Gastrocnemius medialis (tissue), 4 donors: ENCODE measurements around the gene CPM. TPM values are rescaled to one million over a fixed set of nuclear protein-coding genes. Genes with fewer than 3 reads are reported as not detected.

Experiments used
- ATAC-seq, 2 donors: fragments of 150-250 bp; one replicate each; pipeline ENCODE4 v1.9.1; 2016
- DNase-seq, 2 donors: peaks; one replicate each; pipeline ENCODE4 v3.0.0-alpha.2; 2019
- H3K27ac ChIP-seq, 4 donors: fragments of 200-600 bp; sonication (generic); 1 replicate in 1 of 4; 2 replicates in 3 of 4; pipeline ENCODE4 v1.5.1; 2016 to 2018; ENCODE audit warnings: mild to moderate bottlenecking in 2 of 4, moderate library complexity in 1 of 4
- H3K27me3 ChIP-seq, 3 donors: fragments of 200-600 bp; sonication (generic) in 2 of 3; 1 replicate in 1 of 3; 2 replicates in 2 of 3; pipeline versions ENCODE4 v1.5.1 to v1.6.0; 2016 to 2019; ENCODE audit warnings: mild to moderate bottlenecking in 1 of 3, moderate library complexity in 1 of 3
- H3K36me3 ChIP-seq, 2 donors: fragments of 200-600 bp; sonication (generic) in 1 of 2; one replicate each; pipeline ENCODE4 v1.5.1; 2017 to 2018
- H3K4me1 ChIP-seq, 2 donors: fragments of 200-600 bp; sonication (generic) in 1 of 2; one replicate each; pipeline ENCODE4 v1.5.1; 2016 to 2017; ENCODE audit warnings: mild to moderate bottlenecking in 2 of 2
- H3K4me3 ChIP-seq, 4 donors: fragments of 200-600 bp; sonication (generic) in 3 of 4; 1 replicate in 1 of 4; 2 replicates in 3 of 4; pipeline ENCODE4 v1.5.1; 2016 to 2019; ENCODE audit warnings: mild to moderate bottlenecking in 2 of 4
- H3K9me3 ChIP-seq, 3 donors: fragments of 200-600 bp; sonication (generic) in 2 of 3; 1 replicate in 1 of 3; 2 replicates in 2 of 3; pipeline ENCODE4 v1.5.1; 2016 to 2019
- POLR2A ChIP-seq, 2 donors: fragments of 450-650 bp; IDR thresholded peaks; one replicate each; pipeline ENCODE4 v1.6.1; 2017; ENCODE audit warnings: antibody characterized with exemption in 2 of 2, mild to moderate bottlenecking in 2 of 2, moderate library complexity in 2 of 2
- in situ Hi-C, 4 donors: fragments of 200-750 bp; cut with MboI; loops; one replicate each; pipeline versions ENCODE4 v1.15.0 to v1.8.0; 2017; ENCODE audit warnings: low sequenced_read_pairs in 4 of 4
- intact Hi-C: fragments of 100-400 bp; cut with DNase I; formaldehyde crosslinking; loops from one replicate; pipeline ENCODE4 v1.15.1; 2023; ENCODE audit warnings: low total_unique reads
- total RNA-seq, 4 donors: library from RNA; depleted of rRNA; stranded (reverse); fragments of >200 nt; gene quantifications; one replicate each; pipeline versions ENCODE4 v1.1.0 to v1.2.3, GENCODE V29; 2016
- TF ChIP-seq, protein P1 (sequence below), 5 experiments: fragments of 450-650 bp in 3 of 5; fragments of 200-600 bp in 2 of 5; sonication (generic) in 2 of 5; IDR thresholded peaks in 4 of 5; conservative IDR thresholded peaks in 1 of 5; 1 replicate in 4 of 5; 2 replicates in 1 of 5; pipeline ENCODE4 v1.5.1; 2016 to 2019; ENCODE audit warnings: antibody characterized with exemption in 5 of 5, mild to moderate bottlenecking in 3 of 5, moderate library complexity in 3 of 5

CPM gene
- total RNA-seq, 4 donors from 2014 or later = 12.9 to 78.4 (median 18.6) TPM

DNA sequence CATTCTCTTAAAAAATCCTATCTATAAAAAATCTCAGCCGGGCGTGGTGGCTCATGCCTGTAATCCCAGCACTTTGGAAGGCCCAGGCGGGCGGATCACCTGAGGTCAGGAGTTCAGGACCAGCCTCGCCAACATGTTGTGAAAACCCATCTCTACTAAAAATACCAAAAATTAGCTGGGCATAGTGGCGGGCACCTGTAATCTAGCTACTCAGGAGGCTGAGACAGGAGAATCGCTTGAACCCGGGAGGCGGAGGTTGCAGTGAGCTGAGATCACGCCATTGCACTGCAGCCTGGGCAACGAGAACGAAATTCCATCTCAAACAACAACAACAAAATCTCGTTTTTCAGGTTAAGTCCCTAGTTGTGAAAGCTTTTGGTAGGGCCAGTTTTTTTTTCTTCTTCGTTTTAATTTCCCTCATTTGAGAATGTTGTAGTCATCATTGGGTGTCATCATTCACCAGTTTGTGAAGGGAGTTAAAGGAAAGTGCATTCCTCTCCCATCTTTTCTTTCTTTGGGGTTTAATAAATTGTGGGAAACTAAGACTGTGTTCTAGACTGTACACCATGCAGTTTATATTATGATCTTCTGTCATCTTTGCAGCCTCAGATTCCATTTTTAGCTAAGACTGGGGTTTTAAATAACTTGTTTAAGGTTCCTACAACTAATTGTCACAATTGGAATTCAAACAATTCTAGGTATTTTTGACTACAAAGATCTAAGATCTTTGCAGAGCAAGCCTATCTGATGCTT is 101.0 kb downstream of the CPM start:
- intact Hi-C loops (no loop called here), in situ Hi-C loops (loop anchor here in 1 of 4 donors (25.0 kb wide), 1 partner anchor 755 kb away; the partner anchor contains the start of gene CCT2)
- no peak for TF ChIP-seq POLR2A (IDR thresholded peaks at IDR 0.05)
- TF ChIP-seq, protein P1, sequence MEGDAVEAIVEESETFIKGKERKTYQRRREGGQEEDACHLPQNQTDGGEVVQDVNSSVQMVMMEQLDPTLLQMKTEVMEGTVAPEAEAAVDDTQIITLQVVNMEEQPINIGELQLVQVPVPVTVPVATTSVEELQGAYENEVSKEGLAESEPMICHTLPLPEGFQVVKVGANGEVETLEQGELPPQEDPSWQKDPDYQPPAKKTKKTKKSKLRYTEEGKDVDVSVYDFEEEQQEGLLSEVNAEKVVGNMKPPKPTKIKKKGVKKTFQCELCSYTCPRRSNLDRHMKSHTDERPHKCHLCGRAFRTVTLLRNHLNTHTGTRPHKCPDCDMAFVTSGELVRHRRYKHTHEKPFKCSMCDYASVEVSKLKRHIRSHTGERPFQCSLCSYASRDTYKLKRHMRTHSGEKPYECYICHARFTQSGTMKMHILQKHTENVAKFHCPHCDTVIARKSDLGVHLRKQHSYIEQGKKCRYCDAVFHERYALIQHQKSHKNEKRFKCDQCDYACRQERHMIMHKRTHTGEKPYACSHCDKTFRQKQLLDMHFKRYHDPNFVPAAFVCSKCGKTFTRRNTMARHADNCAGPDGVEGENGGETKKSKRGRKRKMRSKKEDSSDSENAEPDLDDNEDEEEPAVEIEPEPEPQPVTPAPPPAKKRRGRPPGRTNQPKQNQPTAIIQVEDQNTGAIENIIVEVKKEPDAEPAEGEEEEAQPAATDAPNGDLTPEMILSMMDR (IDR thresholded peaks at IDR 0.05 in 4 of 5, conservative IDR thresholded peaks at IDR 0.05 in 1 of 5) = no peak
- Histone ChIP-seq H3K27ac (no peak overlapping the region), H3K36me3 (peaks cover 0 to 78% of the 10 kb centered on the region in 2 donors), H3K9me3 (no peaks in the 10 kb centered on the region), H3K4me1 (no peaks in the 10 kb centered on the region), H3K4me3 (no peak overlapping the region), H3K27me3 (no peaks in the 10 kb centered on the region)
- ATAC-seq (no peak), DNase-seq (no peak)

DNA sequence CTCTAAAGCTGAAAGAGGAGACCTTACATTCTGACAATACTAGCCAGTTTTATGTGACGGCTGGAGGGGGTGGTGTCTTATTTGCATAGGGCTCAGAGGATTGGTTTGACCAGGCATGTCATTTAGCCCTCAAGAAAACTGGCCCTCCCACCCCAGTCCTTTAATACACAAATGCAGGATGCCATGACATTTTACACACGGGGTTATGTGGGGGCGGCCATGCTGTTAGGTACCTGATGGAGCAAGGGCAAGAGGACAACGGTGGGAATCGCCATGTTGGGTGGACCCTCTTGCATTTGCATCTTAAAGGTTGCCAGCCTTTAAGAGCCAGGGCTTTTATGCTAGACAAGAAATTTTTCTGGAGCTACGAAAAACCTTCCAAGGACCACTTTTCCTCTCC is 101.7 kb downstream of the CPM start:
- no peak for DNase-seq
- Histone ChIP-seq H3K36me3 (peaks cover 0 to 78% of the 10 kb centered on the region in 2 donors), H3K9me3 (no peaks in the 10 kb centered on the region), H3K27ac (no peak overlapping the region), H3K27me3 (no peaks in the 10 kb centered on the region), H3K4me1 (no peaks in the 10 kb centered on the region), H3K4me3 (no peak overlapping the region)
- TF ChIP-seq, protein P1 (IDR thresholded peaks at IDR 0.05 in 4 of 5, conservative IDR thresholded peaks at IDR 0.05 in 1 of 5) = no peak
- no peak for TF ChIP-seq POLR2A (IDR thresholded peaks at IDR 0.05)
- ATAC-seq = no peak
- in situ Hi-C loops (loop anchor here in 1 of 4 donors (25.0 kb wide), 1 partner anchor 756 kb away; the partner anchor contains the start of gene CCT2), intact Hi-C loops (no loop called here)

DNA sequence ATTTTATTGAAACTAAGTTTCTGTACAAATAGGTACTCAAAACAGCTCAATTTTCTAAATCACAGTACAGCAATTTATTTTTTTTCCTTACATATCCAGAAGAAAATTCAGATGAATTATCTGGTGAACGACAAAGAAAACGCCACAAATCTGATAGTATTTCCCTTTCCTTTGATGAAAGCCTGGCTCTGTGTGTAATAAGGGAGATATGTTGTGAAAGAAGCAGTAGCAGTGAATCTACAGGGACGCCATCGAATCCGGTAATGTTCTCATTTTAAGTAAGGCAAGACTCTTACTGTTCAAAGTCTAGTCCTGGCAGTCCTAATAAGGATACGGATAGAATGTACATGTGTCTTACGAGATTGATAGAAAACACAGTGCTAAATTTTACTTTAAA is 104.3 kb downstream of the CPM start:
- H3K27me3 ChIP-seq = no peaks in the 10 kb centered on the region
- in situ Hi-C loops = loop anchor here in 1 of 4 donors (25.0 kb wide), 1 partner anchor 759 kb away; the partner anchor contains the start of gene CCT2
- no peak overlapping the region for H3K4me3 ChIP-seq
- TF ChIP-seq, protein P1 (IDR thresholded peaks at IDR 0.05 in 4 of 5, conservative IDR thresholded peaks at IDR 0.05 in 1 of 5) = no peak
- no peak for TF ChIP-seq POLR2A (IDR thresholded peaks at IDR 0.05)
- no peak for DNase-seq
- H3K36me3 ChIP-seq = peaks cover 0 to 86% of the 10 kb centered on the region in 2 donors
- no peak for ATAC-seq
- no peaks in the 10 kb centered on the region for H3K9me3 ChIP-seq
- H3K4me1 ChIP-seq = no peaks in the 10 kb centered on the region
- H3K27ac ChIP-seq = no peak overlapping the region
- intact Hi-C loops = no loop called here

DNA sequence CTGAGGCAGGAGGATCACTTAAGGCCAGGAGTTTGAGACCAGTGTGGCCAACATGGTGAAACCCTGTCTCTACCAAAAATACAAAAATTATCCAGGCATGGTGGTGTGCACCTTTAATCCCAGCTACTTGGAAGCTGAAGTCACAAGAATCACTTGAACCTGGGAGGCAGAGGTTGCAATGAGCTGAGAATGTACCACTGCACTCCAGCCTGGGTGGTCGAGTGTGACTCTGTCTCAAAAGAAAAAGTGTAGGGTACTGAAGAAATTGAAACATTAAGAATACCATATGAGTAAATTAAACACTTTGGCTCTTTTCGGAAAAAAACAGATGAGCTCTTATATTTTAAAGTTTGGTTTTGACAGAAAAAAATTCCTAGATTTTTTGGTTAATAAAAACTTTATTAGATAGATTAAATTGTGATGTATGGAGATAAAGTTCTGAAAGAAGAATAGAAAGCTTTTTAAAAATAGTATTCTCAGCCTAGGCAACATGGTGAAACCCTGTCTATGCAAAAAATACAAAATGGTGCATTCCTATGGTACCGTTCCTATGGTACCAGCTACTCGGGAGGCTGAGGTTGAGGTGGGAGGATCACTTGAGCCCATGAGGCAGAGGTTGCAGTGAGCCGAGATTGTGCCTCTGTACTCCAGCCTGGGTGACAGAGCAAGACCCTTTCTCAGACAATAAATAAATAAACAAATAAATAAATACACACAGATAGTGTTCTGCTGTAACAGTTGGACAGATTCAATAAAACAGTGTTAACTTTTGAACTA is 104.9 kb downstream of the CPM start:
- TF ChIP-seq POLR2A (IDR thresholded peaks at IDR 0.05) = no peak
- TF ChIP-seq, protein P1 (IDR thresholded peaks at IDR 0.05 in 4 of 5, conservative IDR thresholded peaks at IDR 0.05 in 1 of 5) = no peak
- Histone ChIP-seq H3K9me3 (no peaks in the 10 kb centered on the region), H3K36me3 (peaks cover 0 to 89% of the 10 kb centered on the region in 2 donors), H3K4me1 (no peaks in the 10 kb centered on the region), H3K27me3 (no peaks in the 10 kb centered on the region), H3K4me3 (no peak overlapping the region), H3K27ac (no peak overlapping the region)
- ATAC-seq (no peak), DNase-seq (no peak)
- intact Hi-C loops = no loop called here
- in situ Hi-C loops = loop anchor here in 1 of 4 donors (25.0 kb wide), 1 partner anchor 759 kb away; the partner anchor contains the start of gene CCT2
